A204.1 (cell line): ENCODE measurements around the gene DDA1.
"Not testable (repeated sequence)": the region's sequence is repeated elsewhere in the genome, so short reads cannot be mapped to it uniquely, and the experiment has no call there.

Source experiments
- FAIRE-seq: peaks from 2 replicates; lab custom pipeline; 2012; peaks lifted over from hg19 to GRCh38; lab: Jason Lieb, UNC

Gene DDA1

GRCh38 chr19:17309198-17309964 lies at the start of gene DDA1:
Gene DDA1 (plus strand): TSS chr19:17309563. CDS start chr19:17309655, 92 bp downstream.
- FAIRE-seq = peak; percentile 99

DNA sequence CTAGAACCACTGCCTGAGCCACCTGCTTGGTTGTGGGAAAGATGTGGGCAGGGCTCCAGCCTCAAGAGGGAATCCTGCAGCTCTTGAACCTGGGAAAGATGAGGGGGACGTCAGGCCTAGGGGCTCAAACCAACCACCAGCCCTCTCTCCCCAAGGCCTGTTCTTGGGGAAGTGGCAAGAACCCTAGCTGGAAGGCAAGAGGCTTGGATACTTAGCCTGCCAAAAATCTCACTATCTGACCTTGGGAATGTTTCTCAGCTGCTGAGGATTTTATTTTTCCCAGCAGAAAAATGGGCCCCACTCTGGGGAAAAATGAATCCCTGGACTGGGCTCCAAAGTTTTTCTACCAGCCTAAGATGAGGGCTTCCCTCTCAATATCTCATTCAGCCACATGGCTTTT lies 49.4 kb upstream of the DDA1 start:
- no peak for FAIRE-seq

DNA sequence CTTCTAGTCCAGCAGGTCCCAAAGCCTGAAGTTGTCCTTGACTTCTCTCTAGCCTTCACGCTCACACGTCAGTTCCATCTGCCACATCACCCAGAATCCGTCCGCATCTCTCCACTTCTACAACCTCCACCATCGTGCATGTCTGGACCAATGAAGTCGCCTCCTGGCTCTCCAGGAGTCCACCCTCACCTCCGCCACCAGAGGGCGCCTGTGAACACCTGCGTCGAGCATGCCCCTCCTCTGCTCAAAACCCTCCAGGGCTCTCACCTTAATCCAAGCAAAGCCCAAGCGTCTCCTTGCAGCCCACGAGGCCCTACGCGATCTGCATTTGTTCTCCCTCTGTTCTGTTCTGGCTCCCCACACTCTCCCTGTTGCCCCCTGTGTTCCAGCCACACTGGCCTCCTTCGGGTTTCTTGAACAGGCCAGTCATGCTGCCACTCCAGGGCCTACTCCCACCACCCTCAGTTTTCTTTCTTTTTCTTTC lies 48.5 kb upstream of the DDA1 start:
- no peak for FAIRE-seq

- no peak for FAIRE-seq
These were observed 46.8 kb upstream of the DDA1 start for GRCh38 chr19:17262557-17262956.

GRCh38 chr19:17263712-17264640 lies 45.4 kb upstream of the DDA1 start:
- no peak for FAIRE-seq

DNA sequence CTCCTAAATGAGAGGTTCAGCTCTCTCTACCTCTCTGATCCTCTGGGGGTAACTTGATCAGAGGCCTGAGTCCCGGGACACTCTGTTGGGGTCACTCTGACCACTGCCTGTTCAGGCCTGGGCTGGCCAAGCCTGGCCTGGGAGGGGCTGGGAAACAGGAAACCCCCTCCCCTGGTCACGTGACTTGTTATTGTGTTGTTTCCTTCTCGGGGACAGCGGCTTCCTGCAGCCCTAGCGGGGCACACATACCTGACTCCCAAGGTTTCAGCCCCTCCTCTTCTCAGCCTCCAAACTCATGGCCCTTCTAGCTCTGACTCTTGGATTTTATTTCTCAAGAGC lies 44.8 kb upstream of the DDA1 start, which contains the start of gene USHBP1:
Gene USHBP1, minus strand, starts transcription at position 105 of the 339 bp plus-strand sequence. CDS start 446 bp downstream, outside the sequence.
- no peak for FAIRE-seq

DNA sequence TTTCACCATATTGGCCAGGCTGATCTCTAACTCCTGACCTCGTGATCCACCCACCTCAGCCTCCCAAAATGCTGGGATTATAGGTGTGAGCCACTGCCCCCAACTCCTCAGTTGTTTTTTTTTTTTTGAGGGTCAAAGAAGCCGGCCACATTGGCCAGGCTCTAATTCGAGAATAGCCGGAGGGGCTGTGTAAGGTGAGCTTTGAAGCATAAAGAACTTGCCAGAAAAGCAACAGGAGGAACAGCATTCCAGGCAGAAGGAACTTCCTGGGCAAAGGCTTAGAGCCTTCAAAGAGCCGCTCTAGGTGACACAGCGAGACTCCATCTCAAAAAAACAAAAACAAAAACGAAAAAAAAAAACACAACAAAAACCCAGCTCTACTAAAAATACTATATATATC lies 43.3 kb upstream of the DDA1 start:
- no peak for FAIRE-seq

GRCh38 chr19:17266589-17266974 lies 42.8 kb upstream of the DDA1 start:
- FAIRE-seq = no peak

GRCh38 chr19:17266975-17267788 lies 42.2 kb upstream of the DDA1 start, which contains the start of gene BABAM1:
Gene BABAM1 (plus strand): TSS chr19:17267443. CDS start chr19:17268807, 1,364 bp downstream.
- FAIRE-seq = peak; percentile 100

DNA sequence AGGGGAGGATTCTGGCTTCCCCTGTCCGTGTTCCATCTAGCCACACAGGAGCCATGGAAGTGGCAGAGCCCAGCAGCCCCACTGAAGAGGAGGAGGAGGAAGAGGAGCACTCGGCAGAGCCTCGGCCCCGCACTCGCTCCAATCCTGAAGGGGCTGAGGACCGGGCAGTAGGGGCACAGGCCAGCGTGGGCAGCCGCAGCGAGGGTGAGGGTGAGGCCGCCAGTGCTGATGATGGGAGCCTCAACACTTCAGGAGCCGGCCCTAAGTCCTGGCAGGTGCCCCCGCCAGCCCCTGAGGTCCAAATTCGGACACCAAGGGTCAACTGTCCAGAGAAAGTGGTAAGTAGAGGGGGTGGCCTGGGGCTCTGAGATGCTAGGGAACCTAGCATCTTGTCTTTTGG lies 40.6 kb upstream of the DDA1 start:
- no peak for FAIRE-seq

DNA sequence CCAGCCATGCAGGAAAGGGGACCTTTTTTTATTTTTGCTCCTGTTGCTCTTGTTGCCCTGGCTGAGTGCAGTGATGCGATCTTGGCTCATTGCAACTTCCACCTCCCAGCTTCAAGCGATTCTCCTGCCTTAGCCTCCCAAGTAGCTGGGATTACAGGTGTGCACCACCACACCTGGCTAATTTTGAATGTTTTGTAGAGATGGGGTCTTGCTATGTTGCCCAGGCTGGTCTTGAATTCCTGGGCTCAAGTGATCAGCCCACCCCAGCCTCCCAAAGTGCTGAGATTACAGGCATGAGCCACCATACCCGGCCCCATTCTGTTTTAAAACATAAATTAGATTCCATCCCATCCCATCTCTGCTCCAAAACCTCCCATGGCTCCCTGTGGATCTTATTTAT lies 34.5 kb upstream of the DDA1 start:
- not testable (repeated sequence) for FAIRE-seq

GRCh38 chr19:17275441-17276175 lies 33.8 kb upstream of the DDA1 start:
- FAIRE-seq = no peak

- FAIRE-seq = no peak
These were observed 29.9 kb upstream of the DDA1 start for GRCh38 chr19:17279436-17279835.

DNA sequence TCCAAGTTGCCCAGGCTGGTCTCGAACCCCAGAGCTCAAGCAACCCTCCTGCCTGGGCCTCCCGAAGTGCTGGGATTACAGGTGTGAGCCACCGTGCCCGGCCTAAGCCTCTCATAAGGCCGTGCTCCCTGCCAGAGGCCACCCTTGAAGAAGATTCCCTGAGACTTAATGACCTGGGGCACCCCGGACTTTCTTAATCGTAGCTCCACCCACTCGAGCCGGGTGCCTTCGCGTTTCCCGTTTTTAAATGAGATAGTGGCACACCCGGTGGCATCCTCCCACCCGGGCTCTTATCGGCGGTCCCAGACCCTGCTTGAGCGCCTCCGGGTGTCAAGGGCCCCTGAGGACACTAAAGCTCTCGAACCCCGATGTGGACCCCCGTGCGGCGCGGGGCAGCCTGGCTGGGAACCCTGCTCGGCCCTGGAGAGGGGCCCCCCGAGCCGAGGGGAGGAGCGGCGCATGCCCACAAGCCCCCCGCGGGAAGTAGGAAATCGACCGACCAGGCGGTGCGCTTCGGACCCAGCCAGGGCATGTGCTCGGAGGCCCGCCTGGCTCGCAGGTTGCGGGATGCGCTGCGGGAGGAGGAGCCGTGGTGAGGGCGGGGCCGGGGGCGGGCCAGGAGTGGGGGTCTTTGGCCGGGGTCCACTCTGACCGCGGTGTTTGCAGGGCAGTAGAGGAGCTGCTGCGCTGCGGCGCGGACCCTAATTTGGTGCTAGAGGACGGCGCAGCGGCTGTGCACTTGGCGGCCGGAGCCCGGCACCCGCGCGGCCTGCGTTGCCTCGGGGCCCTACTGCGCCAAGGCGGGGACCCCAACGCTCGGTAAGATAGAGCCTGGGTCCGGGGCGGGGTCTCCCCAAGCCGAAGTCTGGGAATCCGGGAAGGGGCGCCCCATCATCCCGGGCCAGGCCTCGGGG lies 27.7 kb upstream of the DDA1 start, which contains the start of gene ANKLE1:
Gene ANKLE1, plus strand, starts transcription at position 511 of the 914 bp plus-strand sequence. Its CDS starts 20 bp downstream, at position 531.
- no peak for FAIRE-seq

DNA sequence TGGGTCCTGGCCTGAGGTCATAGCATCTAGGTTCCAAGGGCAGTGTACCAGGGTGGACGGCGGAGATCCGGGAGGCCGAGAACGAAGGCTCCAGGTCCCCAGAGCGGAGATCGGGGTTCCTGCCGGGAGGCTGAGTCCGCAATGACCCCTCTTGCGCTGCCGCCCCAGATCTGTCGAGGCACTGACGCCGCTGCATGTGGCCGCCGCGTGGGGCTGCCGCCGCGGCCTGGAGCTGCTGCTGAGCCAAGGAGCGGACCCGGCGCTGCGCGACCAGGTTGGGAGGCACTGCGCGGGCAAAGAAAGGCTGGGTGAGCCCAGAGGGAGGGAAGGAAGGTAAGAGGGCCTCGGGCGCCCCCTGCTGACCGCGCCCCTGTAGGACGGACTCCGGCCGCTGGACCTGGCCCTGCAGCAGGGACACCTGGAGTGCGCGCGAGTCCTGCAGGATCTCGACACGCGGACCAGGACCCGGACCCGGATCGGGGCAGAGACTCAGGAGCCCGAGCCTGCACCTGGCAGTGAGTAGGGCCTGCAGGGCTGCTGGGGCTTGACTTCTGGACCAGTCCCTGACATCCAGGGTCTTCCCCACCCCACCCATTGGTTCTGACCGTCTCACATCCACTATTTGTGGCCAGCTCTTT lies 26.8 kb upstream of the DDA1 start:
- FAIRE-seq = no peak

GRCh38 chr19:17283504-17283996 lies 25.8 kb upstream of the DDA1 start:
- no peak for FAIRE-seq

GRCh38 chr19:17285415-17286135 lies 23.8 kb upstream of the DDA1 start:
- FAIRE-seq = no peak

DNA sequence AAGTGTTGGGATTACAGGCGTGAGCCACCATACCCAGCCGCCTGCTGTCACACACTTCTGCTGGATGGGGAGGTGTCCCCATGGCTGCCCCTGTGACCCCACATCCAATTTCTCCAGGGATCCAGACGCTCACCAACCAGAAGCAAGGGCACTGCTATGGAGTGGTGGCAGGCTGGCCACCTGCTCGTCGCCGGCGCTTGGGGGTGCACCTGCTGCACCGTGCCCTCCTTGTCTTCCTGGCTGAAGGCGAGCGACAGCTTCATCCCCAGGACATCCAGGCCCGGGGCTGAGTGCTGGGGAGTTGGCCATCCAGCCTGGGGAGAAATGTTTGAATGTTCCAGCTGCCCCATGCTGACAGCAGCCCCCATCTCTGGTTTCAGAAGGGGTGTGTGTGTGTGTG lies 23.1 kb upstream of the DDA1 start:
- no peak for FAIRE-seq

- no peak for FAIRE-seq
These were observed 22.6 kb upstream of the DDA1 start for GRCh38 chr19:17286752-17287151.
